CD4-positive, CD25-positive, alpha-beta regulatory T cell (primary cell): Measurements from ENCODE around the gene PRSS50. TPM values are rescaled to one million over a fixed set of nuclear protein-coding genes. Genes with fewer than 3 reads are reported as not detected.
A peak's percentile ranks its signal among the peaks of the same experiment; 100 is the strongest.

Experiments
- ATAC-seq, 2 donors: fragments of 150-1000 bp; cut with Tn5 transposase; one replicate each; pipeline ENCODE4 v1.10.0; 2021; ENCODE audit warnings: low read depth in 2 of 2, moderate number of reproducible peaks in 2 of 2, moderate library complexity in 1 of 2
- DNase-seq, 3 donors: peaks; one replicate each; pipeline versions ENCODE4 v3.0.0 to v3.0.0-alpha.2; 2012 to 2022; ENCODE audit warnings: mixed read lengths in 1 of 3
- H3K27ac ChIP-seq: one replicate; pipeline ENCODE4 v1.7.0; 2013; ENCODE audit warnings: mild to moderate bottlenecking, low read length; ENCODE audit not compliant: insufficient read depth, poor library complexity, severe bottlenecking
- H3K27me3 ChIP-seq: one replicate; pipeline ENCODE4 v1.7.0; 2013; ENCODE audit warnings: low read length; ENCODE audit not compliant: control insufficient read depth, insufficient read depth
- H3K36me3 ChIP-seq: one replicate; pipeline ENCODE4 v1.7.0; 2013; ENCODE audit warnings: mild to moderate bottlenecking, low read length, moderate library complexity; ENCODE audit not compliant: control insufficient read depth, insufficient read depth
- H3K4me1 ChIP-seq: 2 replicates; pipeline ENCODE4 v1.7.0; 2013; ENCODE audit warnings: mild to moderate bottlenecking, low read length; ENCODE audit not compliant: insufficient read depth, control insufficient read depth, poor library complexity, severe bottlenecking
- H3K4me3 ChIP-seq: one replicate; pipeline ENCODE4 v1.7.0; 2013; ENCODE audit warnings: low read depth, mild to moderate bottlenecking, low read length, moderate library complexity
- H3K9me3 ChIP-seq, 2 experiments: 1 replicate in 1 of 2; 2 replicates in 1 of 2; pipeline ENCODE4 v1.7.0; 2013; ENCODE audit warnings: low read length in 2 of 2, mild to moderate bottlenecking in 1 of 2, moderate library complexity in 1 of 2; ENCODE audit not compliant: control insufficient read depth in 2 of 2
- H3K27ac Mint-ChIP-seq, 3 donors: one replicate each; pipeline ENCODE4 v1.8.0; 2020 to 2022; ENCODE audit warnings: mild to moderate bottlenecking in 3 of 3, mixed read lengths in 3 of 3, moderate library complexity in 2 of 3
- H3K27me3 Mint-ChIP-seq: one replicate; pipeline ENCODE4 v1.8.0; 2022; ENCODE audit warnings: mild to moderate bottlenecking, mixed read lengths
- H3K36me3 Mint-ChIP-seq: one replicate; pipeline ENCODE4 v1.8.0; 2020; ENCODE audit warnings: mixed read lengths
- H3K4me1 Mint-ChIP-seq, 4 donors: one replicate each; pipeline ENCODE4 v1.8.0; 2020 to 2022; ENCODE audit warnings: mixed read lengths in 4 of 4, mild to moderate bottlenecking in 1 of 4
- H3K4me3 Mint-ChIP-seq, 4 donors: one replicate each; pipeline ENCODE4 v1.8.0; 2020 to 2022; ENCODE audit warnings: mild to moderate bottlenecking in 4 of 4, mixed read lengths in 4 of 4, moderate library complexity in 3 of 4
- H3K9me3 Mint-ChIP-seq, 7 donors: one replicate each; pipeline ENCODE4 v1.8.0; 2020 to 2022; ENCODE audit warnings: mixed read lengths in 7 of 7, mild to moderate bottlenecking in 3 of 7, moderate library complexity in 2 of 7
- polyA plus RNA-seq, 4 donors: library from polyadenylated mRNA; unstranded; fragments of 300-500 nt; fragmentation: Illumina TruSeq; gene quantifications; one replicate each; pipeline ENCODE4 v1.2.3, GENCODE V29; 2021
- total RNA-seq: library from RNA; stranded (reverse); gene quantifications from one replicate; pipeline ENCODE4 v1.2.3, GENCODE V29; 2022

The PRSS50 gene
- total and polyA plus RNA-seq, 5 donors from 2014 or later, result not detected

- no peaks in the 10 kb centered on the region for H3K4me1 Mint-ChIP-seq
- ATAC-seq (no peak), DNase-seq (no peak)
- no peaks in the 10 kb centered on the region for H3K36me3 Mint-ChIP-seq
- H3K36me3 ChIP-seq, result no peaks in the 10 kb centered on the region
- peaks cover 0 to 2% (median 0%) of the 10 kb centered on the region in 7 donors for H3K9me3 Mint-ChIP-seq
- H3K4me1 ChIP-seq, result no peaks in the 10 kb centered on the region
- no peaks in the 10 kb centered on the region for H3K9me3 ChIP-seq
- H3K27ac Mint-ChIP-seq, result no peak overlapping the region
- H3K4me3 Mint-ChIP-seq, result no peak overlapping the region
- peaks cover 43% of the 10 kb centered on the region for H3K27me3 Mint-ChIP-seq
- H3K27ac ChIP-seq, result no peak overlapping the region
- no peak overlapping the region for H3K4me3 ChIP-seq
- H3K27me3 ChIP-seq, result no peaks in the 10 kb centered on the region
Measured at GRCh38 chr3:46736006-46736872, 18.6 kb upstream of the PRSS50 start.

GRCh38 chr3:46734773-46735172, 17.1 kb upstream of the PRSS50 start:
- H3K4me1 ChIP-seq, result no peaks in the 10 kb centered on the region
- Mint-ChIP-seq H3K27me3 (peaks cover 45% of the 10 kb centered on the region), H3K9me3 (peaks cover 0 to 2% (median 0%) of the 10 kb centered on the region in 7 donors), H3K4me3 (no peak overlapping the region), H3K36me3 (no peaks in the 10 kb centered on the region), H3K27ac (no peak overlapping the region), H3K4me1 (no peaks in the 10 kb centered on the region)
- H3K4me3 ChIP-seq, result no peak overlapping the region
- ATAC-seq (no peak), DNase-seq (no peak)
- H3K36me3 ChIP-seq, result no peaks in the 10 kb centered on the region
- H3K9me3 ChIP-seq, result no peaks in the 10 kb centered on the region
- H3K27me3 ChIP-seq, result no peaks in the 10 kb centered on the region
- no peak overlapping the region for H3K27ac ChIP-seq

DNA sequence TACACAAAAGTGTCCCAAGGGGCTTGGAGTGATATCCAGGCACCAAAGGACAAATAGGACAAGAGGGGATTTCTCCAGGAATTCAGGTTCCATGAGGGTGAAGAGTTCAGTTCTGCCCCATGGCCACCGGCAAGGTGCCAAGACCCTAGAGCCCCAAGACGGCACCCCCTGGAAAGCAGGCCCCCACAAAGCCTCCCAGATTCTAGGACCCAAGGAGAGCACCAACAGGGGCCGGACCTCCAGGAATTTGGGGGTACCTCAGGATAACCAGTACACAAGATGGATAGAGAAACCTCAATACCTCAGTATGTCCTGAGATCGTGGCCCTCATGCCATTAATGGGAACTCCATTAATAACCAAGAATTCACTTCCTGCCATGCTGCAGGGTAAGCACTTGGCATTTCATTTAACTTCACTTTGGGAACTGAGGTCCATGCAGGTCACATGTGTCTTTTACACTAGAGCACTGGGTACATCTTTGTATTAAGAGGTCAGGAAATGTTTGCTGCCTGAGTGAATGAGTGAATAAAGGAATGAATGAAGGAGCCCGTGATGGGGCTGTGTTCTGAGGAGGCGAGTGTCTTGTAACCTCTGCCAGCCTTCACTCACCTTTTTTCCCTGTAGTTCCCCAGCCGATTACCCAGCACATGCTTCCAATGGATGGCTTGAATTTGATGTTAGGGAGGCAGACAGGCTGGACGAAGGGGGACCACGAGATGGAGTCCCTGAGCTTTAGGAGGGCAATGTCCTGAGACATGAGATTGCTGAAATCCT, 15.5 kb upstream of the PRSS50 start:
- Histone ChIP-seq H3K4me3 (no peak overlapping the region), H3K27ac (no peak overlapping the region), H3K27me3 (peaks cover 2% of the 10 kb centered on the region), H3K36me3 (no peaks in the 10 kb centered on the region), H3K9me3 (no peaks in the 10 kb centered on the region), H3K4me1 (no peaks in the 10 kb centered on the region)
- Mint-ChIP-seq H3K27ac (no peak overlapping the region), H3K9me3 (peaks cover 0 to 2% (median 0%) of the 10 kb centered on the region in 7 donors), H3K4me3 (no peak overlapping the region), H3K27me3 (peaks cover 46% of the 10 kb centered on the region), H3K36me3 (no peaks in the 10 kb centered on the region), H3K4me1 (no peaks in the 10 kb centered on the region)
- no peak for ATAC-seq
- no peak for DNase-seq

GRCh38 chr3:46731795-46732194, 14.1 kb upstream of the PRSS50 start:
- Mint-ChIP-seq H3K4me1 (no peaks in the 10 kb centered on the region), H3K9me3 (peaks cover 0 to 2% (median 0%) of the 10 kb centered on the region in 7 donors), H3K27ac (no peak overlapping the region), H3K27me3 (peaks cover 39% of the 10 kb centered on the region), H3K36me3 (no peaks in the 10 kb centered on the region), H3K4me3 (no peak overlapping the region)
- no peak overlapping the region for H3K27ac ChIP-seq
- ATAC-seq (no peak), DNase-seq (no peak)
- H3K9me3 ChIP-seq, result no peaks in the 10 kb centered on the region
- no peaks in the 10 kb centered on the region for H3K4me1 ChIP-seq
- no peaks in the 10 kb centered on the region for H3K36me3 ChIP-seq
- no peak overlapping the region for H3K4me3 ChIP-seq
- peaks cover 2% of the 10 kb centered on the region for H3K27me3 ChIP-seq

GRCh38 chr3:46730819-46731218, 13.2 kb upstream of the PRSS50 start:
- DNase-seq (no peak), ATAC-seq (no peak)
- H3K9me3 Mint-ChIP-seq, result peaks cover 0 to 2% (median 0%) of the 10 kb centered on the region in 7 donors
- no peaks in the 10 kb centered on the region for H3K4me1 Mint-ChIP-seq
- no peaks in the 10 kb centered on the region for H3K4me1 ChIP-seq
- peaks cover 2% of the 10 kb centered on the region for H3K27me3 ChIP-seq
- no peak overlapping the region for H3K27ac Mint-ChIP-seq
- H3K4me3 Mint-ChIP-seq, result no peak overlapping the region
- H3K36me3 Mint-ChIP-seq, result no peaks in the 10 kb centered on the region
- H3K27me3 Mint-ChIP-seq, result peaks cover 42% of the 10 kb centered on the region
- H3K4me3 ChIP-seq, result no peak overlapping the region
- no peak overlapping the region for H3K27ac ChIP-seq
- H3K36me3 ChIP-seq, result no peaks in the 10 kb centered on the region
- H3K9me3 ChIP-seq, result no peaks in the 10 kb centered on the region

DNA sequence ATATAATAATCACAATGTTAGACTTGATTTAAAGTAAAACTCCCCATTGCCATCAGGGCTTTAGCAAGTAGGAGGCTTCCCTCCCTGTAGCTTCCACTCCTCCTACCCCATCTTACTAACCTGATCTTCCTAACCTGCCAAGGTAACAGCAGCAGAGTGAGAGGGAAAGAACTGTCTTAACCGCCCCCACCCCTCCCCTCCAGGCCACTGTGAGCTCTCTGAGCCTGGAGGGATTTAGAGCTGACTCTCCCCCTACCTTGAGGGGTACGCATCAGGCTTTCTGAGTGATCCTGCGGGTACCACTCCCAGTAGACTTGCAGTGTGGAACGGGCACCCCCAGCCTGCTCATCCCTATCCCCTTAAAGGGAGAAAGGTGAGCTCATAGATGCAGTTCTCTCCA, 11.4 kb upstream of the PRSS50 start:
- H3K4me1 ChIP-seq, result no peaks in the 10 kb centered on the region
- Mint-ChIP-seq H3K27ac (no peak overlapping the region), H3K4me1 (peaks cover 0 to 6% (median 0%) of the 10 kb centered on the region in 4 donors), H3K27me3 (peaks cover 45% of the 10 kb centered on the region), H3K9me3 (peaks cover 0 to 2% (median 0%) of the 10 kb centered on the region in 7 donors), H3K36me3 (no peaks in the 10 kb centered on the region), H3K4me3 (no peak overlapping the region)
- H3K27me3 ChIP-seq, result peaks cover 2% of the 10 kb centered on the region
- DNase-seq, result no peak
- no peaks in the 10 kb centered on the region for H3K36me3 ChIP-seq
- no peak for ATAC-seq
- no peak overlapping the region for H3K27ac ChIP-seq
- H3K4me3 ChIP-seq, result no peak overlapping the region
- no peaks in the 10 kb centered on the region for H3K9me3 ChIP-seq

- H3K4me3 ChIP-seq, result no peak overlapping the region
- ATAC-seq (no peak), DNase-seq (no peak)
- H3K36me3 Mint-ChIP-seq, result no peaks in the 10 kb centered on the region
- peaks cover 26% of the 10 kb centered on the region for H3K27me3 Mint-ChIP-seq
- H3K9me3 ChIP-seq, result no peaks in the 10 kb centered on the region
- no peak overlapping the region for H3K4me3 Mint-ChIP-seq
- H3K27ac Mint-ChIP-seq, result peak overlapping the region in 1 of 3 donors; percentile 60
- H3K9me3 Mint-ChIP-seq, result peaks cover 0 to 3% (median 0%) of the 10 kb centered on the region in 7 donors
- H3K4me1 Mint-ChIP-seq, result peaks cover 0 to 10% (median under 1%) of the 10 kb centered on the region in 4 donors
- H3K27ac ChIP-seq, result no peak overlapping the region
- no peaks in the 10 kb centered on the region for H3K4me1 ChIP-seq
- no peaks in the 10 kb centered on the region for H3K36me3 ChIP-seq
- peaks cover 2% of the 10 kb centered on the region for H3K27me3 ChIP-seq
Measured at GRCh38 chr3:46725621-46726314, 8.1 kb upstream of the PRSS50 start.
